Liver (tissue), 9 donors: Measurements from ENCODE around the gene POU5F1. TPM values are rescaled to one million over a fixed set of nuclear protein-coding genes. Genes with fewer than 3 reads are reported as not detected.

Source experiments
- DNase-seq: peaks from one replicate; pipeline ENCODE4 v3.0.0-alpha.2; 2017; ENCODE audit warnings: low spot score
- H3K27ac ChIP-seq, 2 donors: one replicate each; pipeline ENCODE4 v1.7.0; 2013; ENCODE audit warnings: inconsistent platforms in 2 of 2, low read length in 2 of 2, control low read depth in 1 of 2, low read depth in 1 of 2, mild to moderate bottlenecking in 1 of 2
- H3K27me3 ChIP-seq, 4 donors: one replicate each; pipeline versions ENCODE4 v1.6.1 to v1.7.0; 2013; ENCODE audit warnings: low read length in 3 of 4, inconsistent platforms in 1 of 4, mild to moderate bottlenecking in 1 of 4, moderate library complexity in 1 of 4; ENCODE audit not compliant: control insufficient read depth in 4 of 4, insufficient read depth in 4 of 4
- H3K36me3 ChIP-seq, 4 donors: one replicate each; pipeline versions ENCODE4 v1.6.1 to v1.7.0; 2013; ENCODE audit warnings: low read length in 3 of 4, mild to moderate bottlenecking in 3 of 4, low read depth in 1 of 4, moderate library complexity in 1 of 4; ENCODE audit not compliant: control insufficient read depth in 4 of 4, insufficient read depth in 3 of 4
- H3K4me1 ChIP-seq, 4 donors: one replicate each; pipeline versions ENCODE4 v1.6.1 to v1.7.0; 2013; ENCODE audit warnings: low read length in 3 of 4, mild to moderate bottlenecking in 3 of 4, moderate library complexity in 1 of 4; ENCODE audit not compliant: control insufficient read depth in 4 of 4, insufficient read depth in 4 of 4
- H3K4me3 ChIP-seq, 3 donors: one replicate each; pipeline versions ENCODE4 v1.6.1 to v1.7.0; 2013; ENCODE audit warnings: low read length in 3 of 3, control low read depth in 1 of 3, low read depth in 1 of 3, mild to moderate bottlenecking in 1 of 3
- H3K9ac ChIP-seq, 2 donors: one replicate each; pipeline ENCODE4 v1.7.0; 2013; ENCODE audit warnings: low read length in 2 of 2, mild to moderate bottlenecking in 2 of 2, moderate library complexity in 2 of 2, control low read depth in 1 of 2, low read depth in 1 of 2
- H3K9me3 ChIP-seq, 4 donors: one replicate each; pipeline versions ENCODE4 v1.6.1 to v1.7.0; 2013; ENCODE audit warnings: low read length in 3 of 4; ENCODE audit not compliant: control insufficient read depth in 4 of 4
- CTCF ChIP-seq: fragments of 150-350 bp; IDR thresholded peaks from 2 replicates; pipeline ENCODE4 v1.5.1; 2017; ENCODE audit warnings: improper control_type of control experiment, low read depth, low read length; ENCODE audit not compliant: missing input control
- EGR1 ChIP-seq, 2 donors: IDR thresholded peaks; 2 replicates each; pipeline ENCODE4 v1.6.1; 2016 to 2018; ENCODE audit warnings: antibody characterized with exemption in 2 of 2, low read depth in 2 of 2
- FOXA1 ChIP-seq: IDR thresholded peaks from 2 replicates; pipeline ENCODE4 v1.6.1; 2016; ENCODE audit warnings: antibody characterized with exemption
- GABPA ChIP-seq, 2 donors: IDR thresholded peaks in 1 of 2; conservative IDR thresholded peaks in 1 of 2; 2 replicates each; pipeline ENCODE4 v1.6.1; 2016; ENCODE audit warnings: antibody characterized with exemption in 2 of 2, mild to moderate bottlenecking in 1 of 2, moderate library complexity in 1 of 2
- HNF4A ChIP-seq, 2 donors: conservative IDR thresholded peaks; 2 replicates each; pipeline ENCODE4 v1.6.1; 2016; ENCODE audit warnings: antibody characterized with exemption in 2 of 2, mild to moderate bottlenecking in 2 of 2
- HNF4G ChIP-seq: IDR thresholded peaks from 2 replicates; pipeline ENCODE4 v1.6.1; 2016; ENCODE audit warnings: antibody characterized with exemption
- MAX ChIP-seq: IDR thresholded peaks from 2 replicates; pipeline ENCODE4 v1.6.1; 2016; ENCODE audit warnings: antibody characterized with exemption
- RXRA ChIP-seq, 2 donors: IDR thresholded peaks; 2 replicates each; pipeline ENCODE4 v1.6.1; 2017 to 2018; ENCODE audit warnings: antibody characterized with exemption in 2 of 2, mild to moderate bottlenecking in 1 of 2
- TAF1 ChIP-seq: conservative IDR thresholded peaks from 2 replicates; pipeline ENCODE4 v1.6.1; 2016; ENCODE audit warnings: antibody characterized with exemption, mild to moderate bottlenecking
- YY1 ChIP-seq: IDR thresholded peaks from 2 replicates; pipeline ENCODE4 v1.6.1; 2016; ENCODE audit warnings: antibody characterized with exemption, mild to moderate bottlenecking
- WGBS: extraction: QIAGEN DNeasy Blood & Tissue Kit; methylation state at CpG from one replicate; pipeline ENCODE4 v1.1.7; 2013; 5-methylcytosine and 5-hydroxymethylcytosine counted together
- polyA plus RNA-seq, 2 donors: library from polyadenylated mRNA; stranded (reverse) in 1 of 2; unstranded in 1 of 2; fragments of 200-250 nt in 1 of 2; fragments of >200 nt in 1 of 2; fragmentation: Nextera tagmentation in 1 of 2; extraction: Ambion mirVana in 1 of 2; gene quantifications; one replicate each; pipeline versions ENCODE4 v1.2.1 to v1.2.3, GENCODE V29; 2013 to 2015
- total RNA-seq, 2 donors: library from RNA; depleted of rRNA; stranded (reverse); fragments of >200 nt; gene quantifications; one replicate each; pipeline ENCODE4 v1.2.3, GENCODE V29; 2014
- TF ChIP-seq, protein P1 (sequence below): IDR thresholded peaks from 2 replicates; pipeline ENCODE4 v1.6.1; 2016; ENCODE audit warnings: antibody characterized with exemption
- donor health status: healthy.
- donor health status: healthy.
- donor health status: healthy.
- donor health status: healthy.
- donor health status: healthy.

POU5F1 gene
- total and polyA plus RNA-seq, 4 donors, result 0.32 to 3.2 TPM; not detected in 2

DNA sequence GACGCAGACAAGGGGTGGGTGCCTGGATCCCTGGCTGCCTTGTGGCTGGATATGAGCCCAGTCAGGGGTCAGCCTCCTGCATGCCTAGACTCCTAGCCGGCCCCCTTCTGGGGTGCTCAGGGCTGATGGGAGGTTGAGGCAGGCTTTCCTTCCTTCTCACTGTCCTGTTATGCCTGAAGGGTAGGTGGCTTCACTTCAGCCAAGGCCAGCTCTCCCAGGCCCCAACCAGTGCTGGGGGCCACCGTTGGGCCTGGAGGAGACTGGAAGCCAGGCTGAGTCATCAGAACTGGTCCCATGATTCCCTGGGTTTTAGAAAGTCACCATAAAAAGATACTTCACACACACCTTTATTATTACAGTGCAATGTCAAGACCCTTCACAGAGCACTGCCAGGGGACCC, 2.9 kb upstream of the POU5F1 start:
- no peaks in the 10 kb centered on the region for H3K27me3 ChIP-seq
- H3K4me1 ChIP-seq, result no peaks in the 10 kb centered on the region
- no peak overlapping the region for H3K9ac ChIP-seq
- H3K4me3 ChIP-seq, result no peak overlapping the region
- no peaks in the 10 kb centered on the region for H3K9me3 ChIP-seq
- no peak overlapping the region for H3K27ac ChIP-seq
- no peaks in the 10 kb centered on the region for H3K36me3 ChIP-seq
- no peak for TF ChIP-seq MAX
- TF ChIP-seq HNF4G, result no peak
- TF ChIP-seq GABPA (IDR thresholded peaks at IDR 0.05 in 1 of 2, conservative IDR thresholded peaks at IDR 0.05 in 1 of 2), result no peak
- no peak for TF ChIP-seq RXRA (IDR thresholded peaks at IDR 0.05)
- TF ChIP-seq EGR1 (IDR thresholded peaks at IDR 0.05; ENCODE audit: low read depth in 2 of 2), result no peak
- TF ChIP-seq, protein P1, sequence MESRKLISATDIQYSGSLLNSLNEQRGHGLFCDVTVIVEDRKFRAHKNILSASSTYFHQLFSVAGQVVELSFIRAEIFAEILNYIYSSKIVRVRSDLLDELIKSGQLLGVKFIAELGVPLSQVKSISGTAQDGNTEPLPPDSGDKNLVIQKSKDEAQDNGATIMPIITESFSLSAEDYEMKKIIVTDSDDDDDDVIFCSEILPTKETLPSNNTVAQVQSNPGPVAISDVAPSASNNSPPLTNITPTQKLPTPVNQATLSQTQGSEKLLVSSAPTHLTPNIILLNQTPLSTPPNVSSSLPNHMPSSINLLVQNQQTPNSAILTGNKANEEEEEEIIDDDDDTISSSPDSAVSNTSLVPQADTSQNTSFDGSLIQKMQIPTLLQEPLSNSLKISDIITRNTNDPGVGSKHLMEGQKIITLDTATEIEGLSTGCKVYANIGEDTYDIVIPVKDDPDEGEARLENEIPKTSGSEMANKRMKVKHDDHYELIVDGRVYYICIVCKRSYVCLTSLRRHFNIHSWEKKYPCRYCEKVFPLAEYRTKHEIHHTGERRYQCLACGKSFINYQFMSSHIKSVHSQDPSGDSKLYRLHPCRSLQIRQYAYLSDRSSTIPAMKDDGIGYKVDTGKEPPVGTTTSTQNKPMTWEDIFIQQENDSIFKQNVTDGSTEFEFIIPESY, result no peak
- TF ChIP-seq TAF1, result no peak
- WGBS, result 89% methylated on average over 3 of the region's 3 CpGs
- no peak for DNase-seq

GRCh38 chr6:31172973-31173384, 2.5 kb upstream of the POU5F1 start:
- no peaks in the 10 kb centered on the region for H3K27me3 ChIP-seq
- WGBS, result 83% methylated on average over 5 of the region's 5 CpGs
- no peaks in the 10 kb centered on the region for H3K36me3 ChIP-seq
- no peak for DNase-seq
- no peaks in the 10 kb centered on the region for H3K4me1 ChIP-seq
- no peak overlapping the region for H3K4me3 ChIP-seq
- H3K27ac ChIP-seq, result no peak overlapping the region
- no peak overlapping the region for H3K9ac ChIP-seq
- TF ChIP-seq CTCF (no peak), HNF4A (conservative IDR thresholded peaks at IDR 0.05) (no peak), EGR1 (IDR thresholded peaks at IDR 0.05; ENCODE audit: low read depth in 2 of 2) (no peak)
- no peaks in the 10 kb centered on the region for H3K9me3 ChIP-seq

GRCh38 chr6:31171931-31172905, 1.7 kb upstream of the POU5F1 start:
- Histone ChIP-seq H3K27ac (no peak overlapping the region), H3K9ac (no peak overlapping the region), H3K27me3 (no peaks in the 10 kb centered on the region), H3K9me3 (no peaks in the 10 kb centered on the region), H3K4me3 (no peak overlapping the region), H3K4me1 (no peaks in the 10 kb centered on the region), H3K36me3 (no peaks in the 10 kb centered on the region)
- 69% methylated on average over 16 of the region's 16 CpGs for WGBS
- no peak for DNase-seq
- TF ChIP-seq YY1, result no peak
- TF ChIP-seq FOXA1, result no peak
